ENCODE measurements around the gene IQSEC1.

Gene IQSEC1

GRCh38 chr3:13002398-13003124 is 70.7 kb downstream of the IQSEC1 start:
- no peak for DNase-seq (ENCODE audit: low read depth)

GRCh38 chr3:12999147-13000140 is 73.8 kb downstream of the IQSEC1 start:
- no peak for DNase-seq (ENCODE audit: low read depth)

- DNase-seq (ENCODE audit: low read depth): no peak
Observed at GRCh38 chr3:12998648-12999047, 74.6 kb downstream of the IQSEC1 start.

DNA sequence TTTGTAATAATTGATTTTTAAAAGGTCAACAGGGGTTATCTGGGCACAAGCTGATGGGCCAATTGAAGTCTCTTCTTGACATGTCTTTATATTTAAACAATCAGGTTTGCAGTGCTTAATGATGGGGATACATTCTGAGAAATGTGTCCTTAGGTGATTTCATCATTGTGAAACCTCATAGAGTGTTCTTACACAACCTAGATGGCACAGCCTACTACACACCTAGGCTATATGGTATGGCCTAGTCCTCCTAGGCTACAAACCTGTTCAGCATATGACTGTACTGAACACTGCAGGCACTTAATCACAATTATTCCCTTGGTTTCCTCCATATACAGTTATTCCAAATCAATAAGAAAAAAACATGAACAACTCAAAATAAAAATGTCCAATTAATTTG is 75.8 kb downstream of the IQSEC1 start:
- no peak for DNase-seq (ENCODE audit: low read depth)

DNA sequence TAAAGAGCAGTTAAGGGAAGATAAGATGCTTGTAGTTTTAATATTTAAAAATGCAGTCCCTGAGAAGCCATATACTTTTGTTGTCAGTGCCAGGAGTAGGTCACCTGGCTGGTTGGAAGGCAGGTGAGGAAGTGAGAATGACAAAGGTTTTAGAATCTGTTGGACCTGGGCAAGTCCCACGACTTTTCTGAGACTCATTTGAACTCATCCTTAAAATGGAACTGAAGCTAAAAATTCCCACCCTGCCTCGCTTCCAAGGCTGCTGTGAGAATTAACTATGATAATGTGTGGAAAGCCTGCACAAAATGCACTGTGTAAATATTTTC is 77.1 kb downstream of the IQSEC1 start:
- no peak for DNase-seq (ENCODE audit: low read depth)

- no peak for DNase-seq (ENCODE audit: low read depth)
Observed at GRCh38 chr3:12995389-12996180, 77.6 kb downstream of the IQSEC1 start.

GRCh38 chr3:12994607-12995388 is 78.4 kb downstream of the IQSEC1 start:
- peak; percentile 77 for DNase-seq (ENCODE audit: low read depth)

- DNase-seq (ENCODE audit: low read depth): no peak
Observed at GRCh38 chr3:12994357-12994606, 78.9 kb downstream of the IQSEC1 start.

- DNase-seq (ENCODE audit: low read depth): no peak
Observed at GRCh38 chr3:12993517-12994356, 79.5 kb downstream of the IQSEC1 start.

GRCh38 chr3:12992629-12993516 is 80.4 kb downstream of the IQSEC1 start:
- no peak for DNase-seq (ENCODE audit: low read depth)

DNA sequence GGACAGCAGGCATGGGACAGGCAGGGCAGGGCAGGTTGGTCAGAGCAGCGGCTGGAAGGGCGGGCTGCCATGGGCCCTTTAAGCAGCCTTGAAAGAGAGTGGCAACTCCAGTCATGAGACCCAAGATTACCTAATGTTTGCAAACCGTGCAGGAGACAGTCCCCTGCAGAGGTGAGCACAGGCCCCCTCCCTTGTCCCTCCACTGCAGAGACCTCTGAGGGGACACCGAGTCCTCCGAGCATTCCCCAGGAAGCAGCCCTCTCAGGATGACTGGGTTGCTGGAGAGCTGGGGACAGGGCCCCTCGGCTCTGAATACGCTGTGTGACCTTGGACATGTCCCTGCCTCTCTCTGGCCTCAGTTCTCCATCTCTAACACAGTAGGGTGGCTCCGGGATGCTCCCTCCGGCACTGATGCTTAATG is 81.4 kb downstream of the IQSEC1 start:
- no peak for DNase-seq (ENCODE audit: low read depth)

- no peak for DNase-seq (ENCODE audit: low read depth)
Observed at GRCh38 chr3:12991481-12991837, 81.8 kb downstream of the IQSEC1 start.

DNA sequence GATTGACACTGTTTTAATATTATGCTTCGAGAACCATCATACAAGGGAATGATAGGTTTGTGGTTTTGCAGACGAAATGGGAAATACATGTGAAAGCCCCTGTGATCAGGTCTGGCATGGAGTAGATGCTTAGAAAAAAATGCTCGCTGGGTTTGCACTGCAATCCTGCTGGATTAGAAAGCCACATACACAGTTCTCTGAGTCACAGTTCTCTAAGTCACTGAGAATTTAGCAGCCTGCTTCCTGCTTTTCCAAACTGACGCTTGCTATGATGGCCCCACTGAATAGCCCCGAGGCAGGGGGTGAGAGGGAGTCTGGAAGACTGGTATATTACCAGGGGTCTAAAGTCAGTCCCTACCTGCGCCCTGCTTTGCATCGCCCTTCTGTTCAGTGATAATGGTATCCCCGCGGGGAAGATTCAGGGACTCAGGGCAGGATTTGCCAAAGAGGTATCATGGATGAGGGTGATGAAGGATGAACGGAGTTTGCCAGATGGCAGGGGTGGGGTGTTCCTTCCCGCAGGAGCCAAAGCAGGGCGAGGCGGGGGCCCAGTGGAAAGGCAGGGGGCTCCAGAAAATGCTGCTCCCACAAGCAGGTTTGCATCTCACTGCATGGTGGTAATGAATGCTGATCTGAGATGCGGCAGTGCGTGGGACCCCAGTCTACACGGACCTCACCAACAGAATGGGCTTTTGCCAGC is 82.3 kb downstream of the IQSEC1 start:
- DNase-seq (ENCODE audit: low read depth): no peak

DNA sequence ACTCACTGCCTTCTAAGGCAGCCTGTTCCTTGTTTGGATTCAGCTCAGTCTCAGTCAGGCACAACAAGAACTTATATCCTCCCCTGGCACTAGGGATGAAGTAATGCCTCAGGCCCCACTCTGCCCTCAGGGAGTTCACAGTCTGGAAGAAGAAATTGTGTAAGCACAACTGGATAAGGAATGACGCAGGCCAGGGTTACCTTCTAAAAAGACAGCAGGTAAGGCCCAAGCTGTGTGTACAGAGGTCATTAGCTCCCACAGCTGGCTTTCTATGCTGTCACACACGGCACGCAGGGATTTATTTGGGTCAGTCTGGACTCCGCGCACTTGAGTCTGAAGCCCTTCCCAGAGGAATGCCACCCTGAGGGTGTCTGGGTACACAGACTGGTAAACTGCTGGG is 82.9 kb downstream of the IQSEC1 start:
- DNase-seq (ENCODE audit: low read depth): no peak

DNA sequence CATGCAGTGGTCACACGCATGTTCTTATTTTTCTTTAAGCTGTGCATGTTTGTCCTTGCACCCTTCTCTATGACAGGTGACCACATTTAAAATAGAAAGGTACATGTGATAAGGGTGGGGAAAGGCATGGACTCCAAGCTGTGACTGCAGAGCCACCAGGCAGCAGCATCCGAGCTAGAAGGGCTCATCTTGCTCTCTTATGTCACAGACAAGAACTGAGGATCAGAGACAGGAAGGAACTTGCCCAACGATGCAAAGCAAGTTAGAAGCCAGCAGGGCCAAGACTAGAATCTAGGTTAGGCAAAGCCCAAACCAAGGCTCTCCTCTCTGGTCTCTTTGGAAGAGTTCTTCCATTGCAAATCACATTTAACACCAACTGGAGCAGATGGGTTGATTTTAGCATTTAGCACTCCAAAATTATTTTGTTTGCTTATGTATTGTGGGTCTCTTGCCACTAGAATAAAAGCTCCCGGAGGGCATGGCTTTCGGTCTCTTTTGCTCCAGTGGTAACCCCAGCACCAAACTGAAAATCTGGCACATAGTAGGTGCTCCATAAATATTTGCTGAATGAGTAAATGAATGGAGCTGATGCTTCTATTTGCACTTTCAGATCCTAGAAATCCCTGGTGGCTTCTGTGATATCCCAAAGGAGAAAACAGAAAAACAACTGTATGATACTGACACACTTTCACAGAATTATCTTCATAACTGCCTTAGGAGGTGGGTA is 84.3 kb downstream of the IQSEC1 start:
- DNase-seq (ENCODE audit: low read depth): no peak

DNA sequence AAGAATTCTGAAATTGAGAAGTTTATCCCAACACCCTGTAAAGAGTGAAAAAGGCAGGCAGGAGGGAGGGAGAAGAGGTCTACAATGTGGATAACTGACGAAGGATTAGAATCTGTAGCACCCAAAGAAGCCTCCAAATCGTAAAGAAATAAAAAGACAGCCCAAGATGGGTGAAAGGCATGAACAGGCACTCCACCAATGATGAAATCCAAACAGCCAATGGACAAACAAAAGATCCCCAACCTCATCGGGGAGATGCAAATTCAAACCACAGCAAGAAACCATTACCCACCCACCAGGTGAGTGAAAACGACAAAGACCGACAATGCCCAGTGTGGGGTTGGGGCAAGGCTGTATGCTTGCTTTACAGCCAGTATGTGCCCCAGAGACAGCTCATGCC is 85.6 kb downstream of the IQSEC1 start:
- DNase-seq (ENCODE audit: low read depth): no peak

DNA sequence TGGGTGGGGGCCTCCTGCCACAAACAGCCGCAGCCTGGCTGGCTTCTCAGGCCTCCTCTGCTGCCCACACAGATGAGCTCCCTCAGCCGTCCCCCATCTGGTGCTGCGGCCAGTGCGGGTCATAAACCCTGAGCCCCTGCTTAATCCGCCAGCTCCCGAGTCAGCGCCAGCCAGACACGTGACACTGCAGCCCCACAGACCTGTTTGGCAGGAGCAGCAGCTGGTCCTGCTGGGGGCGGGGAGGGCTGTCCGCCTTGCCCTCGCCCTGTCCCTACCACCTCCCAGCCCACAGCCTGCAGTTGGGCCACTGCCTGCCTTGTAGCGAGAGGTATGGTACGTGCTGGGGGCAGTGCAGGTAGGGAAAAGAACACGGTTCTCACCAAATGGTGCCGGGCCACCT is 86.2 kb downstream of the IQSEC1 start:
- DNase-seq (ENCODE audit: low read depth): no peak

DNA sequence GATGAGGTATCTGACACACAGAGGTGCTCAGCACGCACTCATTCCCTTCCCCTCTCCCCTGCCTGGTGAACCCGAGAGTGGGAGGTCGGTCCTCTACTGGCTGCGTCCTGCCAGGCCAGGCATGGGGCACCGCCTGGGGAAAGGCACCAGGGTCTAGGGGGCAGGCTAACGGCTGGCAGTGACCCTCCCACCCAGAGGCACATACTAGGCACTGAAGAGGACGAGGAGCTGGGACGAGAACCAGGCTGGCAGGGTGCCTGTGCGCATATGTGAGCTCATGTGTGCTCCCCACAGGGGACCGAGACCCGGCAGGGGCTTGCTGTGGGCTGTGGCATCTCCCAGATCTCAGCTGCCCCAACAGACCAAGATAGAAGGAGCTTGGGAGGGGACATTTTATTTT is 86.7 kb downstream of the IQSEC1 start:
- no peak for DNase-seq (ENCODE audit: low read depth)

DNA sequence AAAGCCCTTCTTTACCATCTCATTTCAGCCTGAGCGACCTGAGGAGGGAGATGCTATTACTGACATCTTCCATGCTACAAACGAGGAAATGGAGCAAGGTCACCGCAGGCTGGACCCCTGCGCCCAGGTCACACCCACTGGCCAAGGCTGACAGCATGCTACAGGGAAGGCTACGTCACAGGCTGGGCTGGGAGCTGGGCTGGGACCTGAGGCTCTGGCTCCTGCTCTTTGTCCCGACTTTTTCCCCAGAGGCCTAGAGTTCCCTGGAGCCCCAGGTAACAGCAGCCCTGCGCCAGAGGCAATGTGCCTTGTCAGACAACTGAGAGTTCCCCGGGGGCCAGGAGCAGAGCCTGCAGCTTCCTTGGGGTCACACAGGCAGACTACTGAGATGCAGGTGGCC is 87.2 kb downstream of the IQSEC1 start:
- DNase-seq (ENCODE audit: low read depth): no peak

All from stimulated activated CD4-positive, alpha-beta T cell treated with anti-CD3 and anti-CD28 coated beads, Interleukin-2, amount 100 ng/mL, for 4 hours (primary cell).